K562 (cell line): ENCODE measurements around the gene CD68. TPM values are rescaled to one million over a fixed set of nuclear protein-coding genes. Genes with fewer than 3 reads are reported as not detected.

Experiments used
- ATAC-seq: fragments of 200-7000 bp; cut with Tn5 transposase; 3 replicates; pipeline ENCODE4 v1.9.1; 2020; ENCODE audit warnings: moderate library complexity
- BruUV-seq: library from RNA; stranded (reverse); fragments of 400-500 nt; replicated peaks from 2 replicates; lab custom pipeline; 2021; lab: Mats Ljungman, UMichigan
- CTCF ChIA-PET: fragments of 300-600 bp; formaldehyde crosslinking; extraction: SDS; loops from one replicate; lab custom pipeline; 2021; ENCODE audit warnings: low intra/inter-chr PET ratio; lab: Yijun Ruan, JAX
- POLR2A ChIA-PET: fragments of 300-600, 350-650 bp; sonication (Branson Sonifier 250); formaldehyde crosslinking; extraction: SDS; loops from one replicate; lab custom pipeline; 2021; ENCODE audit warnings: antibody characterized with exemption, inconsistent platforms; lab: Yijun Ruan, JAX
- DNase-seq, 4 experiments: peaks; one replicate each; pipeline versions ENCODE4 v3.0.0 to v3.0.0-alpha.2; 2011 to 2018; ENCODE audit warnings: low spot score in 3 of 4, mixed read lengths in 3 of 4; ENCODE audit errors: extremely low read depth in 1 of 4
- FAIRE-seq: peaks from 2 replicates; lab custom pipeline; 2011; peaks lifted over from hg19 to GRCh38; lab: Jason Lieb, UNC
- H2AFZ ChIP-seq: 2 replicates; pipeline ENCODE4 v1.6.0; 2011; ENCODE audit warnings: low read depth, low read length, control low read depth, inconsistent platforms
- H3K27ac ChIP-seq: fragments of 200-600 bp; 3 replicates; pipeline ENCODE4 v1.8.0; 2011; ENCODE audit warnings: low read depth, mild to moderate bottlenecking, control low read depth, inconsistent platforms, low read length, moderate library complexity, mixed read lengths; ENCODE audit errors: extremely low read depth
- H3K27me3 ChIP-seq, 2 experiments: fragments of 300-600 bp in 1 of 2; 2 replicates in 1 of 2; 3 replicates in 1 of 2; pipeline versions ENCODE4 v1.6.0 to v1.8.0; 2011; ENCODE audit warnings: inconsistent platforms in 2 of 2, low read length in 2 of 2, mild to moderate bottlenecking in 1 of 2, mixed read lengths in 1 of 2, moderate library complexity in 1 of 2; ENCODE audit not compliant: control insufficient read depth in 2 of 2, insufficient read depth in 2 of 2
- H3K36me3 ChIP-seq: fragments of 300-600 bp; 3 replicates; pipeline ENCODE4 v1.8.0; 2011; ENCODE audit warnings: mild to moderate bottlenecking, low read length, inconsistent platforms; ENCODE audit not compliant: control insufficient read depth, insufficient read depth
- H3K4me1 ChIP-seq, 2 experiments: fragments of 200-600 bp in 1 of 2; replicated peaks in 1 of 2; 2 replicates in 1 of 2; 3 replicates in 1 of 2; pipeline versions ENCODE4 v1.5.1 to v1.8.0; 2011; ENCODE audit warnings: inconsistent platforms in 2 of 2, low read length in 2 of 2, mild to moderate bottlenecking in 1 of 2, mixed read lengths in 1 of 2, moderate library complexity in 1 of 2; ENCODE audit not compliant: control insufficient read depth in 2 of 2, insufficient read depth in 2 of 2
- H3K4me2 ChIP-seq: 2 replicates; pipeline ENCODE4 v1.6.1; 2011; ENCODE audit warnings: low read length, control low read depth, inconsistent platforms, mixed read lengths; ENCODE audit not compliant: insufficient read depth
- H3K4me3 ChIP-seq: fragments of 200-600 bp; sonication (generic), shearing (Covaris generic); 2 replicates; pipeline ENCODE4 v1.5.1; 2016; ENCODE audit warnings: control low read depth, inconsistent platforms
- H3K79me2 ChIP-seq: fragments of 200-600 bp; 3 replicates; pipeline ENCODE4 v1.8.0; 2011; ENCODE audit warnings: low read length, inconsistent platforms; ENCODE audit not compliant: control insufficient read depth, insufficient read depth
- H3K9ac ChIP-seq, 2 experiments: 2 replicates each; pipeline versions ENCODE4 v1.6.0 to v1.6.1; 2011; ENCODE audit warnings: low read depth in 2 of 2, low read length in 2 of 2, control low read depth in 1 of 2, inconsistent platforms in 1 of 2, mild to moderate bottlenecking in 1 of 2, mixed read lengths in 1 of 2; ENCODE audit not compliant: insufficient read depth in 1 of 2
- H3K9me1 ChIP-seq: one replicate; pipeline ENCODE4 v1.6.0; 2011; ENCODE audit warnings: inconsistent platforms, mild to moderate bottlenecking, low read length, moderate library complexity; ENCODE audit not compliant: control insufficient read depth, insufficient read depth
- H3K9me3 ChIP-seq: replicated peaks from 2 replicates; pipeline ENCODE4 v1.5.1; 2011; ENCODE audit warnings: low read depth, low read length, inconsistent platforms; ENCODE audit not compliant: control insufficient read depth, insufficient read depth
- H4K20me1 ChIP-seq: replicated peaks from 2 replicates; pipeline ENCODE4 v1.6.1; 2011; ENCODE audit warnings: low read length, inconsistent platforms, mixed read lengths; ENCODE audit not compliant: control insufficient read depth, insufficient read depth
- ATF7 ChIP-seq: fragments of 450-650 bp; IDR thresholded peaks from 2 replicates; pipeline ENCODE4 v1.7.1; 2014; ENCODE audit warnings: mild to moderate bottlenecking, moderate library complexity
- FOXA1 ChIP-seq: fragments of 450-650 bp; IDR thresholded peaks from 2 replicates; pipeline ENCODE4 v1.6.1; 2016; ENCODE audit warnings: mild to moderate bottlenecking, borderline replicate concordance
- NUFIP1 ChIP-seq: fragments of 450-650 bp; IDR thresholded peaks from 2 replicates; pipeline ENCODE4 v1.6.1; 2018; ENCODE audit not compliant: partially characterized antibody
- SMAD2 ChIP-seq: fragments of 150-350 bp; IDR thresholded peaks from 2 replicates; pipeline ENCODE4 v1.6.1; 2014; ENCODE audit warnings: low read depth, mild to moderate bottlenecking, low read length
- TAL1 ChIP-seq: fragments of 450-650 bp; IDR thresholded peaks from 2 replicates; pipeline ENCODE4 v1.6.1; 2016; ENCODE audit warnings: mild to moderate bottlenecking
- TCF3 ChIP-seq: sonication (generic); formaldehyde crosslinking; IDR thresholded peaks from 2 replicates; pipeline ENCODE4 v1.4.0; 2020; ENCODE audit warnings: mild to moderate bottlenecking, missing genetic modification reagents
- XRCC5 ChIP-seq: fragments of 200-400 bp; formaldehyde crosslinking; IDR thresholded peaks from 2 replicates; pipeline ENCODE4 v1.6.1; 2017; ENCODE audit warnings: low read depth, mild to moderate bottlenecking, low read length
- ZEB2 ChIP-seq: fragments of 450-650 bp; IDR thresholded peaks from 2 replicates; pipeline ENCODE4 v1.6.1; 2016
- ZNF668 ChIP-seq: fragments of 250-450 bp; sonication (Bioruptor Pico); IDR thresholded peaks from 2 replicates; pipeline ENCODE4 v1.8.0; 2022; ENCODE audit warnings: mild to moderate bottlenecking, inconsistent platforms
- WGBS: fragments of 100-300 bp; shearing (Covaris generic); methylation state at CpG from one replicate; pipeline ENCODE4 v1.1.6; 2016; ENCODE audit warnings: low coverage, mixed read lengths; ENCODE audit not compliant: insufficient coverage; ENCODE audit errors: missing lambda C conversion rate; 5-methylcytosine and 5-hydroxymethylcytosine counted together
- in situ Hi-C: fragments of 300-500 bp; cut with MboI; formaldehyde crosslinking; loops from 4 replicates; pipeline ENCODE4 v1.15.0; 2018; ENCODE audit warnings: inconsistent platforms, mixed read lengths
- intact Hi-C: fragments of 100-400 bp; cut with micrococcal nuclease; formaldehyde crosslinking; loops from 2 replicates; pipeline ENCODE4 v1.14.2; 2022
- polyA plus RNA-seq, 8 experiments: library from polyadenylated mRNA; depleted of rRNA in 4 of 8; stranded (reverse) in 5 of 8; unstranded in 3 of 8; fragments of >200 nt; fragmentation: Nextera tagmentation in 2 of 8; fragmentation: Illumina TruSeq in 1 of 8; extraction: Ambion mirVana in 2 of 8; extraction: Trizol in 1 of 8; gene quantifications; 2 replicates each; pipeline versions ENCODE4 v1.2.1 to v1.2.3, GENCODE V29; 2011 to 2014; ENCODE audit warnings: inconsistent platforms in 1 of 8, missing spikeins in 1 of 8
- total RNA-seq, 7 experiments: library from RNA; depleted of rRNA in 6 of 7; stranded (reverse); fragments of >200 nt in 6 of 7; fragmentation: Illumina TruSeq in 2 of 7; extraction: Trizol in 2 of 7; gene quantifications; 2 replicates each; pipeline versions ENCODE4 v1.2.1 to v1.2.3, GENCODE V29; 2011 to 2021; ENCODE audit warnings: low replicate concordance in 1 of 7
- TF ChIP-seq, protein P1 (sequence below): fragments of 250-450 bp; sonication (Bioruptor Pico); IDR thresholded peaks from 2 replicates; pipeline ENCODE4 v1.4.0; 2020
- TF ChIP-seq, protein P2 (sequence below): fragments of 450-650 bp; formaldehyde crosslinking; IDR thresholded peaks from 2 replicates; pipeline ENCODE4 v1.4.0; 2020; ENCODE audit warnings: mild to moderate bottlenecking, moderate library complexity
- TF ChIP-seq, protein P3 (sequence below): sonication (generic); formaldehyde crosslinking; IDR thresholded peaks from 2 replicates; pipeline ENCODE4 v1.8.0; 2022; ENCODE audit warnings: mild to moderate bottlenecking, missing genetic modification reagents
- TF ChIP-seq, protein P4 (sequence below): sonication (generic); formaldehyde crosslinking; IDR thresholded peaks from 2 replicates; pipeline ENCODE4 v1.9.0; 2022; ENCODE audit warnings: mild to moderate bottlenecking, missing genetic modification reagents

CD68 gene
- total and polyA plus RNA-seq, 9 of the 15 experiments (the other 6 are each of a cell fraction or from before 2014, with no cell fraction given), result 28.2 to 89.8 (median 37.7) TPM

DNA sequence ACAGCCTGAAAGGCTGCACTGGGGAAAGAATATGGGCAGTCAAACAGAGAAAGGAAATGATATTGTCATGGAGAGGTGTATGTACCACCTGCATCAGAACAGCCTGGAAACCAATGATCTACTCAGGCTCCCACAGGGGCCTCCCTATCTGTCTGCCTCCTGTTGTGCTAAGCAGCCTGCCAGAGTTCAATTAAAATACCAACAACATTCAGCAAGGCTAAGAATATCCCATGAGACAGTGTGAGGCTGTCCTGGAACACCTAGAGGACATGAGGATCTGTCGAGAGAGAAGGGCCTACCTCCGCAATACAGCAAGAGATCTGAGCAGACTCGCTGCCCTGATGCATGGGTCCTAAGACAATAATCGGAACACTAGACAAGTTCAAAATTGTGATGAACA, 26.8 kb downstream of the CD68 start:
- DNase-seq, result no peak
- H3K27me3 ChIP-seq, result no peaks in the 10 kb centered on the region
- no peak overlapping the region for H3K27ac ChIP-seq
- H3K4me2 ChIP-seq, result no peak overlapping the region
- FAIRE-seq, result no peak
- no peak for ATAC-seq
- POLR2A ChIA-PET, result interaction anchor here (1.2 kb wide), 1 partner anchor 14 kb away, joined by 4 read pairs; no protein-coding TSS in a partner anchor
- H3K4me3 ChIP-seq, result no peak overlapping the region
- intact Hi-C loops, result no loop called here
- H3K9me1 ChIP-seq, result peaks cover 6% of the 10 kb centered on the region
- H2AFZ ChIP-seq, result no peak overlapping the region
- CTCF ChIA-PET, result no interaction called here
- no peaks in the 10 kb centered on the region; a peak in 1 of 5 replicates for H3K4me1 ChIP-seq
- H3K36me3 ChIP-seq, result peaks cover 57% of the 10 kb centered on the region
- 98% methylated on average over 4 of the region's 4 CpGs for WGBS
- in situ Hi-C loops, result no loop called here
- BruUV-seq, result no TSS peak
- TF ChIP-seq ZEB2 (no peak), ATF7 (no peak), NUFIP1 (no peak), TAL1 (no peak), SMAD2 (no peak), ZNF668 (no peak), TCF3 (CRISPR knock-in tag) (no peak), FOXA1 (no peak), XRCC5 (no peak)
- TF ChIP-seq, protein P1, sequence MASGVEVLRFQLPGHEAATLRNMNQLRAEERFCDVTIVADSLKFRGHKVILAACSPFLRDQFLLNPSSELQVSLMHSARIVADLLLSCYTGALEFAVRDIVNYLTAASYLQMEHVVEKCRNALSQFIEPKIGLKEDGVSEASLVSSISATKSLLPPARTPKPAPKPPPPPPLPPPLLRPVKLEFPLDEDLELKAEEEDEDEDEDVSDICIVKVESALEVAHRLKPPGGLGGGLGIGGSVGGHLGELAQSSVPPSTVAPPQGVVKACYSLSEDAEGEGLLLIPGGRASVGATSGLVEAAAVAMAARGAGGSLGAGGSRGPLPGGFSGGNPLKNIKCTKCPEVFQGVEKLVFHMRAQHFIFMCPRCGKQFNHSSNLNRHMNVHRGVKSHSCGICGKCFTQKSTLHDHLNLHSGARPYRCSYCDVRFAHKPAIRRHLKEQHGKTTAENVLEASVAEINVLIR (CRISPR knock-in tag), result no peak
- TF ChIP-seq, protein P2, sequence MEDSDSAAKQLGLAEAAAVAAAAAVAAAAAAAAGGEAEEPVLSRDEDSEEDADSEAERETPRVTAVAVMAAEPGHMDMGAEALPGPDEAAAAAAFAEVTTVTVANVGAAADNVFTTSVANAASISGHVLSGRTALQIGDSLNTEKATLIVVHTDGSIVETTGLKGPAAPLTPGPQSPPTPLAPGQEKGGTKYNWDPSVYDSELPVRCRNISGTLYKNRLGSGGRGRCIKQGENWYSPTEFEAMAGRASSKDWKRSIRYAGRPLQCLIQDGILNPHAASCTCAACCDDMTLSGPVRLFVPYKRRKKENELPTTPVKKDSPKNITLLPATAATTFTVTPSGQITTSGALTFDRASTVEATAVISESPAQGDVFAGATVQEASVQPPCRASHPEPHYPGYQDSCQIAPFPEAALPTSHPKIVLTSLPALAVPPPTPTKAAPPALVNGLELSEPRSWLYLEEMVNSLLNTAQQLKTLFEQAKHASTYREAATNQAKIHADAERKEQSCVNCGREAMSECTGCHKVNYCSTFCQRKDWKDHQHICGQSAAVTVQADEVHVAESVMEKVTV (CRISPR knock-in tag), result no peak
- TF ChIP-seq, protein P3, sequence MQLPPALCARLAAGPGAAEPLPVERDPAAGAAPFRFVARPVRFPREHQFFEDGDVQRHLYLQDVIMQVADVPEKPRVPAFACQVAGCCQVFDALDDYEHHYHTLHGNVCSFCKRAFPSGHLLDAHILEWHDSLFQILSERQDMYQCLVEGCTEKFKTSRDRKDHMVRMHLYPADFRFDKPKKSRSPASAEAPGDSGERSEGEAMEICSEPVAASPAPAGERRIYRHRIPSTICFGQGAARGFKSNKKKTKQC, result no peak
- TF ChIP-seq, protein P4, sequence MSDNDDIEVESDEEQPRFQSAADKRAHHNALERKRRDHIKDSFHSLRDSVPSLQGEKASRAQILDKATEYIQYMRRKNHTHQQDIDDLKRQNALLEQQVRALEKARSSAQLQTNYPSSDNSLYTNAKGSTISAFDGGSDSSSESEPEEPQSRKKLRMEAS (CRISPR knock-in tag), result no peak
- H3K79me2 ChIP-seq, result peaks cover 21% of the 10 kb centered on the region
- H3K9me3 ChIP-seq, result no peaks in the 10 kb centered on the region
- H3K9ac ChIP-seq, result no peak overlapping the region
- no peaks in the 10 kb centered on the region for H4K20me1 ChIP-seq
